HG02973 (cell line): ENCODE measurements around the gene PRPF4.

ENCODE experiments used
- ATAC-seq: cut with Tn5 transposase; IDR thresholded peaks from one replicate; pipeline ENCODE4 v1.9.1; 2021; ENCODE audit warnings: moderate library complexity; ENCODE audit not compliant: unreplicated experiment

PRPF4 gene

DNA sequence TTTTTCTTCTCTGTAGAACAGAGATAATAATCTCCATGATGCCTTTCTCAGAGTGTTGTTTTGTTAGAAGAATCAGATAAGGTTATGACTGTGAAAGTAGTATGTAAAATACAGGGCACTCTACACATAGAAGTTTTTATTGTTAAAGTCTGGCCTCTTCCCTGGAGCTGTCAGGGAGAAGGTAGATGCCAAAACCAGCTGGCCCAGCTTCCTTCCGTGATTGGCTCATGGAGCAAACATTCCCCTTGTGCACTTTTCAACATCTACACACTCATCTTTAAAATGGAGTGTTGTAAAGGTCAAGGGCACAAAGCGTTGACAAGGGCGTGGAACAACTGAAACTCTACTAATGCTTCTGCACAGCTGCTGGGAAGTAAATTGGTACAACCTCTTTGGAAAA lies 35.1 kb downstream of the PRPF4 start:
- ATAC-seq = no peak

DNA sequence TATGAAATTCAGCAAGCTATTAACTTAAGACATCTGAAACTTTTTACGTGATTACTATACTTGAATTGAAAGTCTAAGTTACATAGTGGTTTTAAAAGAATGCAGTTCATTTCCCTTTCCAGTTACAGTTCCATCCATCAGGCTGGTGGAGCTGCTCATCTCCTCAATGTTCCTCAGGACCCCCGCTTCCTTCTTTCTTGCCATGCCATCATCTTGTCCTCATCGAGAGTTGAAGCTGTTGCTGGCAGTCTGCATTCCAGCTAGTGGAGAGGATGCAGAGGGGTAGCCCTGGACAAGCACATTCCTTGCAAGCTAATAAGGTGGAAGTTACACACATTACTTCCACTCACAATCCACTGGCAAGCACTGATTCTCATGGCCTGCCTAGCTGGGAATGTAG lies 36.5 kb downstream of the PRPF4 start:
- ATAC-seq = no peak

DNA sequence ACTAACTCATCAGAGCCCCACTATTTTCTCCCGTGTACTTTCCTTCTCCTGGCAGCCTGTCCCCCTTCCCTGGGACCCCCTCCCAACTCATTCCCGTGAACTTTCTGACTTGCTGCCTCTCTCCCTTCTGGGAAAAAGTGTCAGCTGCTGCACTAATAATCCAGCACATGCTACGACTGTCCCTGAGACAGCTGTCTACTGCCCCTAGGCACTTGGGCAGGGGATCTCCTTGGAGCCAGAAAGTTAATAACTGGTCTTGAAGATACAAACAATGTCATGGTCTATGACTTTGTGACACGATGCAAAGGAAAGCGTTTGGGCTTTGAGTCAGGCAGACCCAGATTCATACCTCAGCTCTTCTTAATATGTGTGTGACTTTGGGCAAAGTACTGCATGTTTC lies 37.8 kb downstream of the PRPF4 start:
- no peak for ATAC-seq

DNA sequence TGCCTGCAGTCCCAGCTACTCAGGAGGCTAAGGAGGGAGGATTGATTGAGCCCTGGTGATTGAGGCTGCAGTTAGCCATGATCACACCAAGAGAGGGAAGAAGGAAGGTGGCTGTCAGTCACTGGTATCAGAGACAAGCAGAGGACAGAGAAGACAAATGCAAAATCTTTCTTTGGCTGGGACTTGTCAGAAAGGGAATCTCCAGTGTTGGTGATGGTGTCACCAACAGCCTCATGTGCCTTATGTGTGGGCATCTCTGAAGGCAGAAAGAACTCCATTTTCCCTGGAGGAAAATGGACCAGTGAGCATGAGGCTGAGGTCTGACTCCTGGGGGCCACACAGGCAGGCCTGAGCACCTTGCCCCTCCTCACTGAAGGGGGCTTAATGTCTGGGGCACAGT lies 39.8 kb downstream of the PRPF4 start:
- no peak for ATAC-seq

DNA sequence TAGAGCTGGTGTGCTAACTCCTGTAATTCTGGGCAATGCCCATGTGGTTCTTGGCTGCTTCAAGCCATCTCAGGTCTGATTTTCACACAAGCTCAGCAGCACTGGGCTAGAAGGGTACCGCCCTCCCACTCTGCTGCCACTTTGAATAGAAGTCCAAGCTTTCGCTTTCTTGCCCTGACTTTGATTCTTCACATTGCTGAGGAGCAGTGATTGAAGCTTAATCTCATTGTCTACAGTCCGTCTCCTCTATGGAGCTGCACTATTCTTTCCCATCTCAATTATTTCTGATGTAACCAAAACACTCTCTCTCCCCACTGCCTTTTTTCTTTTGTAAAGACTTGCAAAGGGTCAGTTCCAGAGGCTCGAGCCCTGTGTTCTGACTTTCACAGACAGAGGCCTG lies 40.6 kb downstream of the PRPF4 start:
- no peak for ATAC-seq

DNA sequence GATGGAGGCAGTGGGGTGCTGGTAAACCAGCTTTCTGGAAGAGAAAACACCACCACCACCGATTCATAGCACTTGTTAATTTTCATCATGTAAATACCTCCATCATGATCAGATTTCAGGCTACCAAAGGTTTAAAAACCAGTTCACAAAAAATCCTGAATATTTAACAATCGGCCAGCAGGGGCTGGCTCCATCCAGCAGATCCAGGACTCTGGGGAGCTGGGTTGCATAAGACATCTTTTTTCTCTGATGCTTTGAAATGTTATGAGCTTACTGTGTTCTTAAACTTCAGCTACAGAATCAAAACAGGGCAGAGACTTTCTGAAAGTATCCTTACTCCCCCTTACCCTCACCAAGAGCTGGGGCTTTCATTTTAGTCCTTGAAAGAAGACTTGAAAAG lies 42.3 kb downstream of the PRPF4 start:
- no peak for ATAC-seq

DNA sequence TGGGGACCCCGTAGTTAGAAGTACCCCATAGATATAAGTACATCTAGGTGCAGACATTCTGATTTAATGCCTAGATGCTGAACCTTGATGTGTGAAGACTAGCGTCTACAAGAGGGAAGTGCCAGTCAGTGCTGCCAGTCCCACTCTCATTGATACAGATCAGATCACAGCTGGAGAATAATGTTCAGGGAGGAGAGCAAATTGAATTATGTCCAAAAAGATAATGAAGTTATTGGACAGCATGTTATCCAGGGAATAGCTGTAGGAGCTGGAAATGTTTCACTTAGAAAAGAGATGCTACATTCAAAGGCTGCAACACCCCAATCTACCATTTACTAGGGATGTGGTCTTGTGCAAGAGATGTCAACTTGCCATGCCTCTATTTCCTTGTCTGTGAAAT lies 43.6 kb downstream of the PRPF4 start:
- no peak for ATAC-seq

DNA sequence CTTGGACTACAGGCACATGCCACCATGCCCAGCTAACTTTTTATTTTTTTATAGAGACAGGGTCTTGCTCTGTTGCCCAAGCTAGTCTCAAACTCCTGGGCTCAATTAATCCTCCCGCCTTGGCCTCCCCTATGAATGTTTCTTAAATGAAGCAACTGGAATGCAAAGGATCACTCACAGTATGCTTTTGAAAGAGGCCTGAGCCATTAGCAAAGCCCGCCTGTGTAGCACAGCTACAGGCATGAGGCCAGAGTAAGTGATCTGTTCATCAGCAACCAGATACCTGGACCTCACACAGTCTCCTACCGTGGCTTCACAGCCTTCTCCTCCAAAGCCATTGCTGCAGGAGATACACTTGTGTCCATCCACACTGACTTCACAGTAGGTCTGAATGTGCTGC lies 44.6 kb downstream of the PRPF4 start:
- no peak for ATAC-seq

DNA sequence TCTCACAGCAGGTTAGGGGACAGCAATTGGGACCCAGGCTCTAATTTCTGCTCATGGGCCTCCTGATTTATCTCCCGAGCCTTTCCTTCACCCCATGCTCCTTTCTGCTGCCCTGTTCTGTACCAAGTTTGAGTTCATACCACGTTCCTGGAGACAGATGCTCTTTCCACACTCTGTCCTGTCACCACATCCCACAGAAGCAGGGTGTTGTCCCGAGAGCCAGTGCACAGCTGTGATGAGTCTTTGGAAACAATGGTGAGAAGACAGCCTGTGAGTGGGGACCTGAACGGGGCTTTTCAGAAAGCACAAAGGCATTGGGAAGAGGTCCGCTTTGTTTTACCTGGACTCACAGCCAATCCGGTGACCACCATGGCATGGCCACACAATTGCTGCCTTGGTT lies 47.2 kb downstream of the PRPF4 start:
- no peak for ATAC-seq

DNA sequence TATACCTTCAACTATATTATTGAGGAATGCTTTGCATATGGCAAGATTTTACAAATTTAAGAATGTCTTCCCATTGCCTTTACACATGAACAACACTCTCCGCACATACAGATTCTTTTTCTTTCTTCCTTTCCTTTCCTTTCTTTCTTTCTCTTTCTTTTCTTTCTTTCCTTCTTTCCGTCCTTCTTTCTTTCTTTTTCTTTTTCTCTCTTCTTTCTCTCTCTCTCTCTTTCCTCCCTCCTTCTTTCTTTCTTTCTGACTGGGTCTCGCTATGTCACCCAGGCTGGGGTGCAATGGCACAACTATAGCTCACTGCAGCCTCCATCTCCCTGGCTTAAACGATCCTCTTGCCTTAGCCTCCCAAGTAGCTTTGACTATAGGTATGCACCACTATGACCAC lies 50.8 kb downstream of the PRPF4 start:
- no peak for ATAC-seq

DNA sequence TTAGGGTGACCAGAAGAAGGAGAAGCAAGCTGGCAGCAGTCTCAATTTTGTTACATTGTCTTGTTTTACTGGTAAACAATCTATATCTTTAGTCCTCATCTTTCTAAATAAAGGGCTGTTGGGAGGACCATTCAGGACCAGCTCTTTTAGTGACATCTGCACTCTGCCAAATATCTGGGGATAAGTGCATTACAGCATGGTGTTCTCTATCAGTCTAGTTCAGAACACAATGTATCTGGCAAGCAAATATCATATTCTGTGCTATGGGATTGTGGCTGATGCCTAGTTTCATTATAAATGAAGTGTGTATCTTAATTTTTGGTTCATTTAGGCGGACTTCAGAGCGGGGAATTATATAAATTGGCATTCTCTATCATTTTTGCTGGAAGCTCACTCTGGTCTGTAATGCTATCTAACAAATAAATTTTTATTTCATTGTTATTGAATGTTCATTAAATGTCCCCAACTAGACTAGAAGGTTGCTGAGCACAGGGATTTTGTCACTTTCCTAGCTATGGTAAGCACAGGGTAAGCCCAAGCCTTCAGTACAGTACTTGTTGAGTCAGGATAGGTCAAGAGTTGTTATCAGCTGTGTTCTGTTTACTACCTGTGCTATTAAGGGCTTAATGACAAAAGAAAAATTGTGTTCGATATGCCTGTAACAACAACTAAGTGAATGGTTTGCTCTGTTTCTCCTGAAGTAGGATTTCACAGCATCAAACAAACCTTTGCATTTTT lies 52.8 kb downstream of the PRPF4 start:
- no peak for ATAC-seq

DNA sequence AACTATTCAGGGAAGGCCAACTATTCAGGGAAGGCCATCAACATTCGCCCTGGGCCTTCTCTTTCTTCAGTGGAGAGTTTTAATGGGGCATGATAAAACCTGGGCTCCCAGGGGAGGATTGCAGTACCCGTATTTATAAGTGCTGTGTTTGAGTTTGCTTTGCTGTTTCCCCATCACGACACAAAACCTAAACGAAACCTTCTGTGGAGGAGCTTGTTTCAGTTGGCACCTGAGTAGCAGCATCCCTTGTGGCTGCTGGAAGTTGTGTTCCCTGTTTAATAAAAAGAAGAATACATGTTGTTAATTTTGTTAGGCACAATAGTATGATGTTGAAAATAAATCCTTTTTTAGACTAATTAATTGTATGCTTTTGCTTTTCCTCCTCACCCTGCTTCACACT lies 56.3 kb downstream of the PRPF4 start:
- no peak for ATAC-seq

DNA sequence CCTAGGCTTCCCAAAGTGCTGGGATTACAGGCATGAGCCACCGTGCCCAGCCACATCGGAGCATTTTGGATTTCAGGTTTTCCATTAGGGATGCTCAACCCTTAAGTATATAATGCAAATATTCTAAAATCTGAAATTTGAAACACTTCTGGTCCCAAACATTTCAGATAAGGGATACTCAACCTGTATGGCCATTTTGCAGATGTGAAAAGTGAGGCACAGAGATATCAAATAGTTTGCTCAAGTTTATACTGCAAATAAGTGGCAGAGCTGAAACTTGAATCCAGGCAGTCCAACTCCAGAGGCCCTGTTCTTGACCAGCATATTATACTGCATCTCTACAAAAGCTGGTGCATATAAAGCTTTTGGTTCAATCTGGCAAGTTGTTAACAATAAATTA lies 62.3 kb downstream of the PRPF4 start:
- no peak for ATAC-seq

DNA sequence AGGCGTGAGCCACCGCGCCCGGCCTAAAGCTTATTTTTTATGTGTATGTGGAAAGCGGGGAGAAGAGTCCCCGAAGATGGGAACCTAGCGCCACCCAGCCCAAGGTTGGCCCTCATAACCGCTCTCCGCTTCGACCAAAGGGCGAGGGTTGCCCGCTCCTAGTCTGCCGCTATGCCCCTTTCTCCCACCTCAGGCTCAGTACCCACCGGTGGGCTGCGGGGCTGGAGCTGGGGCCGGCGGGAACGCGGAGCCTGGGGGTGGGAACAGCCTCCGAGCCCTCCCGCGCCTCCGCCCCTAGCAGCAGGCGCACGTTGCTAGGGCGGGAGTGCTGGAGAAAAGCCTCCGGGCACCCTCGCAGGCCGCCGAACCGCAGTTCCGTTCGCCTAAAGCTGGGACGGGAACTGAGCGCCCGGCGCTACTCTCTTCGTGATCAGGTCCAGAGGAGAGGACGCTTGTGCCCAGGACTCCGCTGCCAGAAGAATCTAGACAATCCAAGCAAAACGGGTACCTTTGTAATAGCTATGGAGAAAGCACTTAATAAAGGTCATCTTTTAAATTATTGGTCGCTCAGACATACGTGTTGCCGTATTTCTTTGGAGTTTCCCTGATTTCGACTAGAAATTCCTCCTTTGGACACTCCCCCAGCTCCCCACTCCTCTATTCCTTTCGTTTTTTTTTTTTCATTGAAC lies 64.7 kb downstream of the PRPF4 start, which contains the start of gene WDR31:
Gene WDR31 (minus strand): TSS at position 265 of the 689 bp plus-strand sequence. CDS start 8,253 bp downstream, outside the sequence.
- peak; percentile 97 for ATAC-seq

DNA sequence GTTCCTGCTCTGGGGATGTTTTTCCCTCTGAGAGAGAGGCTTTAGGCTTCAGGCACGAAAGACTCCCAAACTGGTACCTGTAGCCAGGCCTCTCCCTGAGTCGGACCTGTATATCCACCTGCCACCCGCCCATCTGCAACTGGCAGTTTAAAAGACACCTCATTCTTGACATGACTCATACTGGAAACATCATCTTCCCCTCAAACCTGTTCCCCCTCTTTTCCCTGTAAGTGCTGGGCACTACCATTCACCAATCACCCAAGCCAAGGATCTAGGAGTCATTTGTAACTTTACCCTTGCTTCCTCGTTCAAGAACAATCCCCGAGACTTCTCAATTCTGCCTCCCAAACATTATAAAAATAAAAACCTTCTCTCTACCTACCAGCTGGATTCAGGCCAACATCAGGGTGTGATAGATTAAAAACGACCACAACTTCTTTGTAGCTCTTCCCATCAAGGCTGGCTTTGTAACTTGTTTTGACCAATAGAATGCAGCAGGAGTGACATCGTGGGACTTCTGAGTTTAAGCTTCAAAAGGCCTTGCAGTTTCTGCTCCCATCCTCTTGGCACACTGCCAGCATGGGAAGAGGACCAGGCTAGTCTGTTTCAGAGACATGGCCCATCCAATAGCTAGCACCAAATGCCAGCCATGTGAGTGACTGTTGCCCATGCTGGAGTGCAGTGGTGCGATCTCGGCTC lies 66.4 kb downstream of the PRPF4 start:
- ATAC-seq = no peak
